Eye (tissue), 1 donor: Measurements from ENCODE around the gene EXOC7.

Experiments used
- DNase-seq: peaks from one replicate; pipeline ENCODE4 v3.0.0-alpha.2; 2015

The EXOC7 gene

DNA sequence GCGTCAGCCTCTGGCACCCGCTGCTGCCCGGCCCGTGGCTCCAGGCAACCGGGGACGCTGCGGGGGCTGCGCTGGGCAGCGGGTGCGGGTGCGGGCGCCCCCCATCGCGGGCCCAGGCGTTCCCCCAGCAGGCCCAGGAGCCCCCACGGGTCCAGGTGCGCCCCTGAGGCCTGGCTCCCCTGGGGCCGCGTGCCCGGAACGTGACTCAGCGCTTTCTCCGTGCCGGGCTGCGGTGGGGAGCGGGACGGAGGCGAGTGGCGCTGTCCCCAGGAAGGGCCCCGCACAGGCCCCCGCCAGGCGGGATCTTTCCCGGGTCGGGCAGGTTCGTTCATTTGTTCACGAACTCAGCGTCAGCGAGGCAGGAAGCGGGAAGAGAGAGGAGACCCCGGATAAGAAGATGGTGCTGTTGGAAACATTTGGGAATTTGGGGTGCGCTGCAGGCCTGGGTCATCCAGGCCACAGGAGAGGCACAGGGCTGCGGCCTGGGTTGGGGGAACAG, 18.4 kb upstream of the EXOC7 start:
- peak; percentile 41 for DNase-seq

DNA sequence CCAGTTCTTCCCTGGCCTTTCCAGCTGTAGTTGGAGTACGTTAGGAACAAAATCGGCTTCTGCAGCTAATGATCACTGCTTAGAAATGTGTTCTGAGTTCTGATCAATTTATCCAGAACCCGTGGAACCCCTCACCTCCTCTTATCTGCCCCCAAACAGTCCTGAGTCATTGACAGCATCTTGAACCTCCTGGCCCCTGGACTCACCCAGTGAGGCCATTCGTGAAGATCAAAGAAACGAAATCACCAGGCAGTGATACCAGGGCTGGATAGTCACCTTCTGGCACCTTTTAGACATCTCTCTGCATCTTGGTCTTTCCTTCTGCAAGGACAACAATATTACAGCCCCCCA, 17.0 kb upstream of the EXOC7 start:
- DNase-seq = no peak

DNA sequence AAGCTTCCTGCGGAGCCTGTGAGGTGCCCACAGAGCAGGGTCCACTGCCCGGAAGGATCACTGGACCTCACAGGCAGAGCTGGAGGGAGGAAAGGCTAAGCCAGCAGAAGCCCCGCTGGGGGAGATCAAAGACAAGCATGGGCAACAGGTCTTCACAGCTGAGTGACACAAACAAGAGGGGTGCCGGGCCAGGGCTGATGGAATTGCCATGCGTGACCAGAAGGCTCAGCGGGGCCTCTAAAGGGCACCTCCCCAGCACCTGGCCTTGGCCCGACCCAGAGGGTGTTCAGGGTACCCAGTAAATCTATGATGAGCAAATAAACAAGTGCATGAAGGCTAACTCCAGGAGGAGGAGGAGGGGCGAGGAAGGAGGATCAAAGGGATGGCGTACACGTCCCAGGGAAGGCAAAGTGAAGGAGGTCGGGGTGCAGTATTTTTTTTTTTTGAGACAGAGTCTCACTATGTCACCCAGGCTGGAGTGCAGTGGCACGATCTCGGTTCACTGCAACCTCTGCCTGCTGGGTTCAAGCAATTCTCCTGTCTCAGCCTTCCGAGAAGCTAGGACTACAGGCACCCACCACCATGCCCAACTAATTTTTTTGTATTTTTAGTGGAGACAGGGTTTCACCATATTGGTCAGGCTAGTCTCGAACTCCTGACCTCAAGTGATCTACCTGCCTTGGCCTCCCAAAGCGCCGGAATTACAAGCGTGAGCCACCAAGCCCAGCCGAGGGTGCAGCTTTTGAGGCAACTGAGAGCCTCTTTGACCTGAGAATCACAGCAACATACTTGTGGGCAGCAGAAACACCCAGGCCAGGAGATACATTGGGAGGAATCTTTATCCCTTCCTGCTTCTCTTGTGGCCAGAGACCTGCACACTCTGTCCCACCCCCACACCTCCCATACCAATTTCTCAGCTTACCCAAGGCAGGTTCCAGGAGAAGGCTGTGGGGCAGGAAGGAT, 16.1 kb upstream of the EXOC7 start:
- no peak for DNase-seq

DNA sequence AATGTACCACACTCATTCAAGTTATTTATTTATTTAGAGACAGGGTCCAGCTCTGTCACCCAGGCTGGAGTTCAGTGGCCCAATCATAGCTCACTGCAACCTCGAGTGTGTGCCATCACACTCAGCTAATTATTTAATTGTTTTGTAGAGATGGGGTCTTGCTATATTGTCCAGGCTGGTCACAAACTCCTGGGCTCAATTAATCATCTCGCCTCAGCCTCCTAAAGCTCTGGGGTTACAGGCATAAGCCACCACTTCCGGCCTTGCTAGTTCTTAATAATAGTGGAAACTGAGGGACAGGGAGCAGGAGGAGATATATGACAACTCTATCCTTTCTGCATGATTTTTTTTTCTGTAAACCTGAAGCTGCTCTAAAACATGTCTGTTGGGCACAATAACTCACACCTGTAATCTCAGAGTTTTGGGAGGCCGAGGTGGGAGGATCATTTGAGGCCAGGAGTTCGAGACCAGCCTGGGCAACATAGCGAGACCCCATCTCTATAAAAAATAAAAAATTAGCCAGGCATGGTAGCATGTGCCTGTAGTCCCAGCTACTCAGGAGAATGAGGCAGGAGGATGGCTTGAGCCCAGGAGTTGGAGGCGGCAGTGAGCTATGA, 11.7 kb upstream of the EXOC7 start:
- no peak for DNase-seq

DNA sequence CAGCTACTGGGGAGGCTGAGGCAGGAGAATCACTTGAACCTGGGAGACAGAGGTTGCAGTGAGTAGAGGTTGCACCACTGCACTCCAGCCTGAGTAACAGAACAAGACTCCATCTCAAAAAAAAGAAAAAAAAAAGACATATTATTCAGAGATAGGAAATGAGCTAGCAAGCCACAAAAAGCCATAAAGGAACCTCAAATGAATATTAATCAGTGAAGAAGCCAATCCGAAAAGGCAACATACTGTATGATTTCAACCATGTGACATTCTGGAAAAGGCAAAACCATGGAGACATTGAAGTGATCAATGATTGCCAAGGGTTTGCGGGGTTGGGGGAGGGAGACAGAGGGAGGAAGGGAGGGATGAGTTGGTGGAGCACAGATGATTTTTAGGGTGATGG, 8.4 kb upstream of the EXOC7 start:
- no peak for DNase-seq

DNA sequence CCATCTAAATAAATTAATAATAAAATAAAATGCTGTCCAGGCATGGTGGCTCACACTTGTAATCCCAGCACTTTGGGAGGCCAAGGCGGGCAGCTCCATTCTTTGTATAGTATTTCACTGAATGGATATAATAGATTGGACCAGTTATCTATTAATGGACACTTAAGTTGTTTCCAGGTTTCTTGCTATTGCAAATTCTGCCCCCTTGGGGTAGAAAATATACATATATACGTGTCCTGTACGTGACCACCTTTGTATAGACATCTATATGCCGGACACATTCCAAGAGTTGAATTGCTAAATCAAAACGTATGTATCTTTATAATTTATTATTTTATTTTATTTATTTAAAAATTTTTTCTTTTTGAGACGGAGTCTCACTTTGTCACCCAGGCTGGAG, 3.9 kb upstream of the EXOC7 start:
- DNase-seq = peak; percentile 28

DNA sequence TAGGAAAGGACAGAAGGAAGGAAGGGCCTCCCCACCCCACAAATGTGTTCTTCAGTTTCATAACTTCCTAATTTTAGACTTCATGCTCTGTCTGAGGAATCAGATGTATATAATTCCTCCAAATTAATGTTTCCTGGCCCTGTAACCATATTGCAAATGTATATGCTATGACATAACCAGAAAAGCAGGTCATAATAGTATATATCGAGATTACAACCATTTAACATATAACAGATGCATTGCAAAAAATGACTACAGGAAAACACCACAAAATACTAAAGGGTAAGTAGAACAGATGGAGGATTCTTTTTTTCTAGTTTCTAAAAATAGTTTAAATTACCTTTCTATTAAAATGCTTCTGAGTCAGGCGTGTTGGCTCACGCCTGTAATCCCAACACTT, 3.1 kb upstream of the EXOC7 start:
- DNase-seq = no peak

DNA sequence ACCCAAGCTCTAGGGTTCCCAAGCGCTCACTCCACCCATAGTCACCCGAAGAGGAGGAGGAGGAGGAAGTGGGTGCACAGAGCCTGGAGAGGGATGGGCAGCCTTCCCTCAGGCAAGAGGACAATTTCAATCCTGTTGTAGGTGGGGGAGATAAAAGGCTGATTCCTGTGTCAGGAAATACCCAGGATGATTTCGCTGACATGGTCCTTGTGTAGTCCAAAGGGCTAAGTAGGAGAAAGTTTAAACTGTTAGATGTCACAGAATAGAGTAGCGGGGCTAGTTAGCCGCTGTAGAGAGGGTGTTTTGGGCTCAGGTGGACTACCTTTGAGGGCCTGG, 1.3 kb upstream of the EXOC7 start:
- DNase-seq = no peak

DNA sequence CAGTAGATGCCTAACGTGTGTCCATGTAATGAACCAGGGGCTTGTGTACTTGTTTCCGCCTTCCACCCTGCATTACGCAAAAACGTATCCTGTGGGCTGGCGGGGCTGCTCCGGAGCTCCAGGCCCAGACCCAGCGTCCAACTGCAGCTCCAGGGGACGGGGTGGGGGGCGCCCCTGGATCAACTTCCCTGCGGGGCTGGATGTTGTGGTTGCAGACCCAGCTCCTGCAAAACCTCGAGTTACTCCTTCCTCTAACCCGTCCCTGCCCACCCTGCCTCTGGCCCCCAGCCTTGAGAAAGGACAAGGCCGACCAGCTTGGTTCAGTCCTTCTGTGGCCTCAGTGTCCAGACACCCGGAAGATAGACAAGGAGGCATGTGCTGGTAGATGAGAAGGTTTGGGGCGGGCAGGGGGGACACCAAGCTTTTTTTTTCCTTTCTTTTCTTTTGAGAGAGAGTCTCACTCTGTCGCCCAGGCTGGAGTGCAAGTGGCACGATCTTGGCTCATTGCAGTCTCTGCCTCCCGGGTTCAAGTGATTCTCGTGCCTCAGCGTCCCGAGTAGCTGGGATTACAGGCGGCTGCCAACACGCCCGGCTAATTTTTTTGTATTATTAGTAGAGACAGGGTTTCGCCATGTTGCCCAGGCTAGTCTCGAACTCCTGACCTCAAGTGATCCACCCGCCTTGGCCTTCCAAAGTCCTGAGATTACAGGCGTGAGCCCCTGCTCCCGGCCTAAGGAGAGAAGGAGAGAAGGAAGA, 731 bp upstream of the EXOC7 start:
- DNase-seq = no peak

DNA sequence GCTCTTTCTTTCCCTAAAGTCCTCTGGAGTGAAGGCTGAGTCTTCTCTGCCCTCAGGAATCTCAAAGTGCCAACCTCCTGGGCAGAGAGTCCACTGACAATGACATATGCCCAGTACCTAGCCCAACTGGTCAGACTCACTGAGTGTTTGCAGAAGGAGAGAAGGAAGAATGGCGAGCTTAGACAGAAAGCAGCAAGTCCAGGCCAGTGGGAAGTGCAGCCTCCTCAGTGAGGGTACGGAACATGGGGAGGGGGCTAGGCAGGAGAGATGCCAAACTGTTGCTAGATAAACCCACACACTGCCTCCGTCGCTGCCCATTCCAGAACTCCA, 678 bp downstream of the EXOC7 start:
- DNase-seq = no peak

DNA sequence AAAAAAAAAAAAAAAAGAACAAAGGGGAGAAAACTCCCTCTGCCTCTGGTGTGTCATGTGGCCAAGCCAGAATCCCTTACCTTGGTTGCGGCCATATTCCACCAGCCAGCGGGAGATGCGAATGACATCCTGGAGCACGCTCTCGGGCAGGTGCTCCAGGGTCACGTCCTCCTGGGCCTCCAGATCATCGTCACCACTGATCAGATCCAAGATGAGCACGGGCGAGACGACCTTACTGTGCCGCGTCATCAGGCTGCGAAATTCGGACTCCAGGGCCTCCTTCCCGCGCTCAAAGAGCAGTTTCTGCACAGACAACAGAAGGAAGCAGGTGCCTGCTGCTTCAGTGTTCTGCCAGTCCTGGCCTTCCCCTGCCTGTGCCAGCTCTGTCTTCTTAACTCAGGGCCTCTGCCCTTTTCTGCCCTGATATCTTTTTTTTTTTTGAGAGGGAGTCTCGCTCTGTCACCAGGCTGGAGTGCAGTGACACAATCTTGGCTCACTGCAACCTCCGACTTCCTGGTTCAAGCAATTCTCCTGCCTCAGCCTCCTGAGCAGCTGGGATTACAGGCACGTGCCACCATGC, 5.8 kb downstream of the EXOC7 start:
- no peak for DNase-seq

DNA sequence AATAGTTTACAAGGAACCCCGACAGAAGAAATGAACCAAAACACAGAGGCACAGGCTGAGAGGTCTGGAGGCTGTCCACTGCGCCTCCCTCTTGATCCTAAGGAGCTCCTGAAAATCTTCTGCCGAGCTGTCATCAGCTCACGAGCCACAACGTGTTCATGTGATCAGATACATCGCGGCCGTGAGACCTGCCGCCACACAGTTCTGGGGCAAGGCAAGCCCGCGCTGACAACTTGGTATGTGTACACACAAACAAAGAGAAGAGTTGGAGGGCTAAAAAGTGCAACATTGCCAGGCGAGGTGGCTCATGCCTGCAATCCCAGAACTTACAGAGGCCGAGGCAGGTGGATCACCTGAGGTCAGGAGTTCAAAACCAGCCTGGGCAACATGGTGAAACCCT, 7.6 kb downstream of the EXOC7 start:
- no peak for DNase-seq

DNA sequence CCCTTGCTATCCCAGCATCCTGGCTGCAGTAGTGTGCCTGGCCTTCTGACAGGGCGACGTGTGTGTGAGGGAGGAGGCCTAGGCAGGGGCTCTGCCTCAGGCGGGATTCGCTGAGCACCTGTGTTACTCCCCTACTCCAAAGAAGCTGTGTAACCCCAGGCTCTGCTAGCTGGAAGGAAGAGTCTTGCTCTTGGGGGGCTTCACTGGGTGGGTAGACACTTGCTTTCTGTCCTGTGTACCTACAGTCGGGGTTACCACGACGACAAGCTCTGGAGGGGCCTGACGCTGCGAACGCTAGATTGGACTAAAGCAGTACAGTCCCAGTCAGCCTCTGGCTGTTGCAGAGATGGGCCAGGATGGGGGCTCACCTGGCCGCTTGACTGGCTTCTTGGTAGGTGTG, 9.5 kb downstream of the EXOC7 start:
- no peak for DNase-seq

DNA sequence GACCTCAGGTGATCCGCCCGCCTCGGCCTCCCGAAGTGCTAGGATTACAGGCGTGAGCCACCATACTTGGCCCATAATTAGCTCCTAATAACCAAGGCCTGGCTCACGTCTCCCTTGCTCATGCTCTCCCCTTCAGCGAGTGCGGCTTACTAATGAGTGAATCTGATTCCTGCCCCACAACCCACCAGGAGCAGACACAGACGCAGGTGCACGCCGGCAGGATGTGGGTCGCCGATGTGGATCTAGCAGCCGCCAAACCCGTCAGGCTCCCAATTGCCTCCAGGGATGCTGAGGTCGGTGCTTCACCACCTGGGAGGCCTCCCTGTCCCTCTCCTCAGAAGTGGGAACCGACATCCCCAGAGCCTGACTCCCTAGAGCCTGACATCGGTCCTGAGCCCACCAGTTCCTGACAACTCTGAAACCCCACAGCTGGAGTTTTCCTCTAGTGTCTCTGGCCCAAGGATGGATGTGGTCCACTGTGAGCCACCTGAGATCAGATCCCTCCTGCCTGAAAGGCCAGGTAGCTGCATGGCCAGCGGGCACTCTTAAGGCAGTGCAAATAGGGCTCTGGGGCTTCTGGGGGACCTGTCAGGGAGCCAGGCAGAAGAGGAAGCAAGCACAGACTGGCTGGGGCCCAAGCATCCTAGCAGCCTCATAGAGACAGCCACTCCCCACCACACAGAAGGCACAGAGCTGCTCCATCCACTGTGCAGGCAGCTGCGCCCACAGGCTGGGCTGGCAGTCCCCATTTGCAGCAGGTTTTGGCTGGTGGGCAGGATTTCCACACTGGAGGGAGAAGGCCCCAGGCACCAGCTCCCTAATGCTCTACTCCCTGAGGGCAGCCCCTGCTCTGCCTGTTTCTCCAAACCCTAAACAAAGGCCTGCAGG, 10.8 kb downstream of the EXOC7 start:
- DNase-seq = no peak

DNA sequence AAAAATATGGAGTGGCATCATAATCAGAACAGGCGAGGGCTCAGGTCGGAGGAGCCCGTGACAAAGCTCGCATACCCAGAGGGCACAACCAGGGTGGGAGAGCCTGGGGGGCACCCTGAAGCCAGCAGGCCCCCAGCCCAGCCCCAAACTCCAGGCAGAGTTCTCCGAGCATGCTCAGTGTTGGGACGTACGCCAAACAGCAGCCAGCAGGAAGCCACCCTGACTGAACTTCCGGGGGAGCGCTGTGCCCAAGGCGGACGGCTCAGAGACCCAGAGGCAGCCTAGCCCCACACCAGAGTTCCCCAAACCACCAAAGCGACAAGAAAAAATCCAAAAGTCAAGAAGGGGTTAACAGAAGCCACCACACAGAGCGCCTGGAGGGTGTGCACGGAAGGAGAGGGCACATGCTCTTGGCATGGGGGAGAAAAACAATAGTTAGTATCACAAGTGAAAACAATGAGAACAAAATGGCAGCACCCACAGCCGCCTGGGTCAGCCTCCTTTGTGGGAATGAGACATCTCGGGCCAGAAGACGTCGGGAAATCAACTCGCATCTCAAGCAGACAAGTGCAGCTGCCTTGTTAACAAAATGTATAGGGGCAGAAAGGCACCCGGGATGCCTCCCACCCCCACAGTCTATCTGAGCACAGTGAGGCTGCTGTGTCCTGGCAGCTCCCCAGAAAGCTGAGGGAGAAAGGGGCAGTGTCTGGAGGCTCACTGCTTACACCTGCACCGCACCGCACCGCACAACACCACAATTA, 11.9 kb downstream of the EXOC7 start:
- DNase-seq = no peak

DNA sequence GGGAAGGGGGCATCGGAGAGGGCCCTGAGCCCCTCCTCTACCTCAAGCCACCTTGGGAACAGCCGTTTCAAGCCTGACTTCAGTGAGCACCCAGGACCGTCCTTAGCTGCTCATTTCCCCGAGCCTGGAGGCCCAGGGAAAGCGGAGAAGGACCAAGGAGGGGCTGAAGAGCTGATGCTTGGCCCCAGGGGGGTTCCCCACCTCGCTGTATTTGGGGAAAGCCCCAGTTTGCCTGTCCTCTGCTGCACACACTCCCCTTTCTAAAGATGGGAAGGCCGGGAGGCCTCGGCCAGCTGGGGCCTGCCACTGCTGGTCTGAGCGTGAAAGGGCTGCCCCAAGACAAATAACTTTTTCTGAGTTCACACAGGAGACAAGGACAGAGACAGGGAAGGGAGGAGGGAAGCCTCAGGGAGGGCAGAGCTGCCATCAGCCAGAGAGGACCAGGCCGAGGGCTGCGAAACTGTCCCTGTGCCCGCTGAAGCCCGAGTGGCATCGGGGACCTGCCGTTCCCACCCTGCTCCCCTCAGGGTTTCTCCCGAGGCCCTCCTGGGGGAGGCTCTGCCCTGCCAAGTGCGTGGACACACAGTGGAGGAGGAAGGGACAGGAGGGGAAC, 13.0 kb downstream of the EXOC7 start:
- DNase-seq = no peak

DNA sequence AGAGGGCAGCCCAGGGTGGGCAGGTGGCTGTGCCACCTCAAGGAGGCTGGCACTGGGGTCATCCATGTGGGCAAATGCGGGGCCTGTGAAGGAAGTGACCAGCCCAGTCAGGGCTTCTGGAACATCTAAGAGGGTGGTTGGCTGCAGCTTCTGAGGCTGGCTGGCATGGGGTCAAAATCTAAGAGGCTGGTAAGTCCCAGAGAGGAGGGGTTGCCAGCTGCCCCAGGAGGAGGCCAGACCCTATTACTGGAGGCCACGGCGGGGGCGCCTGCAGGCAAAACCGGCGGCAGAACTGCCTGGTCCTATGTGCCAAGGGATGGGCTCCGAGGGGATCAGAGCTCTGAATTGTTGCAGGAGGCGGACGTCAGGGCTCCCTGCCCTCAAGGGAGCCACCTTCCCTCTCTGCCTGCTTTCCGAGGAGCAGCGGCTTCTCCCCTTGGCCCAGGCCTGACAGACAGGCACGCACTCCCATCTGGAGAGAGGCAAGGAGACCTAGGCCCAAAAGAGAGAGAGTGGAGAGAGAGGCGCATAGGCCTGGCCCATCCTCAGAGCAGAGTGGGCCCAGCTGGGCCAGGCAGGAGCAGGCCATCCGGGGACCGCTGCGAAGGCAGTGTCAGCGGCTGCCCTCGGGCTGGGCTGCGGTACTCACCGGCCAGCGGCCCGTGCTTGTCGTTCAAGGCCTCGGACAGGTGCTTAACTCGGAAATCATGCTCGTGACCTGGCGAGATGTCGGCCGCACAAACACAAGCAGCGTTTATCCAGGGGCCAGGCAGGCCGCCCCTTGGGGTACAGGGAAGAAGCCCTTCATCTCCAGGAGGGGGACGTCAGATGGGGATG, 13.7 kb downstream of the EXOC7 start:
- DNase-seq = no peak

DNA sequence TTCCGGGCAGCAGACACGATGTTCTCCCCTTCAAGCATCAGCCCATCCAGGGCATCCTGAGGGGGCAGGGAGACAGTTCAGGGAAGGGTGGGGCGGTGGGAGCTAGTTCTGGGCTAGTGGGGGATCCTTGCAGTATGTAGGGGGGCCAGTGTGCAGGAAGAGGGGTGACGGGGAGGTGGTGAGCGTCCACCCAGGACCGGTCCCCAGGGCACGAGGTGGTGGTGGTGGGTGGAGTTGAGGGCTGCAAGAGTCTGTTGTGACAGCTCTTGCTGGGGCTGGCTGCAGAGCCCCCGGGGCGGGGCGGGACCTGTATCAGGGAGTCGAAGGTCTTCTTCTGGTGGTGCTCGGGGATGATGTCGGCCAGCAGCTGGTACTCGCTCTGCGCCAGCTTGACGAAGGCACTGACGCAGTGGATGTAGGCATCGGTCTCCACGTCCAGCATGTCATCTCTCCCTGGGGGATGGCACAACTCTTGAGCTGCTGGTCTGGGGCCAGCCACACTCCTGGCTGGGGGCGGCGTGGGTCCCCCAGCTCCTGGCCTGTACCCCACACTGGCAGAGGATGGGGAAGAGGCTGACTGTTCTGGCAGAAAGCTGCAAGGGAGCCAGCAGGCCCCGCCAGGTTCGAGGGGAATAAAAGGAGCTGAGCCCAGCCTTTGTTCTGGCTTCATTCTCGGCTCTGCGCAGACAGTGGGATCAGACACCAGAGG, 14.6 kb downstream of the EXOC7 start:
- no peak for DNase-seq

DNA sequence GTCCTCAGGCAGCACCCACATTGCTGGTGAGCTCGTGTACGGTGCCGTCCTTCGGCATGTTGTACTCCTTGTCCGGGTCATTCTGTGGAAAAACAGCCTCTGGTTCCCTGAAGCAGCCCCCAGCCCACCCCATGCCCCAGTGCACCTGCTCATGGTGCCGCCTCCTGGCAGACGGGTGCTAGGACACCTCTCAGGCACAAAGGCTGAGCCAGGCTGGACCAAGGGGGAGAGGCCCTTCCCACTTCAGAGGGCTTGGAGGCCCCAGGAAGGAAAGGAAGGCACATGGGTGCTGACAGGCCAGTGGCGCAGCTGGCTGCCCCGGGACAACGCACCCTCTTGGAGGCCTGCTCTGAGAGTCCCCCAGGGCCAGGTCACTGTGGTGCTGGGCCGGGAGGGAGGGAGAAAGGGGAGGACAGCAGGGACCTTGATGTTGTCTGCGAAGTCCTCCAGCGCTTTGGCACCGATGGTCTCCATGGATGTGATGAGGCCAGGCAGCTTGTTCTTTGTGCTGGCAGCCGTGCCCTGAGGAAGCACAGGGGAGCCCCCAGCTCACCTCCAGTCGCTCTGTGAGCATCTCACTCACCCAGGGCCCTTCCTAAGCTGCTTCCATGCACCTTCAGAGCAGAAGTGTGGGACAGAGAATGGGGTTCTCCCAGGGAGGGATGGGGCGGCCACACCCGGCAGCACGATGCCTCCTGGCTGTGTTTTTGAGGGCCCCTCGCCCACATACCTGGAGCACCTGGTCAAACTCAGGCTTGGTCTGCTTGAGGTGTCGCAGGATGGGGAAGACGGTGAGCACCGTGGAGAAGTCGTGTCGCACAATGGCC, 15.3 kb downstream of the EXOC7 start:
- no peak for DNase-seq
